KMS-11 (cell line): Measurements from ENCODE around the gene KRT33A.

ENCODE experiments used
- H2AFZ ChIP-seq: fragments of 200-600 bp; sonication (generic); 2 replicates; pipeline ENCODE4 v1.6.1; 2016; ENCODE audit warnings: antibody characterized with exemption, mixed run types, low read depth
- H3K27ac ChIP-seq: fragments of 200-600 bp; sonication (generic); 2 replicates; pipeline ENCODE4 v1.6.1; 2016; ENCODE audit warnings: mild to moderate bottlenecking, mixed run types
- H3K27me3 ChIP-seq: fragments of 200-600 bp; sonication (generic); 2 replicates; pipeline ENCODE4 v1.6.1; 2017; ENCODE audit warnings: mild to moderate bottlenecking, low read depth, mixed run types, moderate library complexity; ENCODE audit not compliant: insufficient read depth
- H3K36me3 ChIP-seq: fragments of 200-600 bp; sonication (generic); 2 replicates; pipeline ENCODE4 v1.6.1; 2017; ENCODE audit warnings: mild to moderate bottlenecking, mixed run types; ENCODE audit not compliant: insufficient read depth
- H3K4me1 ChIP-seq: fragments of 200-600 bp; sonication (generic); 2 replicates; pipeline ENCODE4 v1.6.1; 2016; ENCODE audit warnings: mild to moderate bottlenecking, low read depth, mixed run types; ENCODE audit not compliant: poor library complexity, severe bottlenecking
- H3K4me2 ChIP-seq: fragments of 200-600 bp; sonication (generic); 2 replicates; pipeline ENCODE4 v1.7.0; 2016; ENCODE audit warnings: mild to moderate bottlenecking, mixed run types
- H3K4me3 ChIP-seq: fragments of 200-600 bp; sonication (generic); IDR thresholded peaks from 2 replicates; pipeline ENCODE4 v1.6.1; 2017; ENCODE audit warnings: low read depth, low read length, mixed read lengths; ENCODE audit not compliant: insufficient read depth
- H3K79me2 ChIP-seq: fragments of 200-600 bp; sonication (generic); 2 replicates; pipeline ENCODE4 v1.6.1; 2016; ENCODE audit warnings: low read depth, mixed run types; ENCODE audit not compliant: insufficient read depth
- H3K9ac ChIP-seq: fragments of 200-600 bp; sonication (generic); 2 replicates; pipeline ENCODE4 v1.6.1; 2016; ENCODE audit warnings: mild to moderate bottlenecking, mixed run types
- H4K20me1 ChIP-seq: fragments of 200-600 bp; sonication (generic); 2 replicates; pipeline ENCODE4 v1.6.1; 2016; ENCODE audit warnings: mild to moderate bottlenecking, mixed run types; ENCODE audit not compliant: insufficient read depth
- TF ChIP-seq, protein P1 (sequence below): fragments of 200-600 bp; sonication (generic); conservative IDR thresholded peaks from 2 replicates; pipeline ENCODE4 v1.6.1; 2017; ENCODE audit warnings: low read depth, mild to moderate bottlenecking, antibody characterized with exemption, low read length, moderate library complexity, mixed read lengths

KRT33A gene

DNA sequence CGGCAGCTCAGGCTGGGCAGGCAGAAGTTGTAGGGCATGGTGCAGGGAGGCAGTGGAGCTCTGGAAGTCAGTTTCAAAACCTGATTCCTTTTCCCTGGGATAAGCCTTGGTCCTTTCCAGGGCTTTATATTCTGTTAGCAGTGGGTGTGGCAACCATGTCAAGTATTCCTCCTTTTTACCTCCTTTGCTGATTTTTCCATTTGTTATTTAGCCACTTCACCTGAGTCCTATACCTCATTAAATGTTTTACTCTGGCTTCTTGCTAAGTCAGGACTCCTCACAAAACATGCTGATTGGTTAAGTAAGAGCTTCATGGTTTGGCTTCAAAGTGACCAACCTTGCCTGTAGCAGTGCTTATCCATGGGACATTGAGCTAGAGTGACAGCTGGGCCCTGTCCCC is 19.1 kb upstream of the KRT33A start, which contains the start of gene KRT33B:
KRT33B (minus strand) TSS at position 101 of the 400 bp plus-strand sequence; CDS start at position 38, 63 bp downstream.
- no peak within 1 kb of the TSS for H3K27ac ChIP-seq
- H3K4me3 ChIP-seq, result no peak within 1 kb of the TSS
- TF ChIP-seq, protein P1, sequence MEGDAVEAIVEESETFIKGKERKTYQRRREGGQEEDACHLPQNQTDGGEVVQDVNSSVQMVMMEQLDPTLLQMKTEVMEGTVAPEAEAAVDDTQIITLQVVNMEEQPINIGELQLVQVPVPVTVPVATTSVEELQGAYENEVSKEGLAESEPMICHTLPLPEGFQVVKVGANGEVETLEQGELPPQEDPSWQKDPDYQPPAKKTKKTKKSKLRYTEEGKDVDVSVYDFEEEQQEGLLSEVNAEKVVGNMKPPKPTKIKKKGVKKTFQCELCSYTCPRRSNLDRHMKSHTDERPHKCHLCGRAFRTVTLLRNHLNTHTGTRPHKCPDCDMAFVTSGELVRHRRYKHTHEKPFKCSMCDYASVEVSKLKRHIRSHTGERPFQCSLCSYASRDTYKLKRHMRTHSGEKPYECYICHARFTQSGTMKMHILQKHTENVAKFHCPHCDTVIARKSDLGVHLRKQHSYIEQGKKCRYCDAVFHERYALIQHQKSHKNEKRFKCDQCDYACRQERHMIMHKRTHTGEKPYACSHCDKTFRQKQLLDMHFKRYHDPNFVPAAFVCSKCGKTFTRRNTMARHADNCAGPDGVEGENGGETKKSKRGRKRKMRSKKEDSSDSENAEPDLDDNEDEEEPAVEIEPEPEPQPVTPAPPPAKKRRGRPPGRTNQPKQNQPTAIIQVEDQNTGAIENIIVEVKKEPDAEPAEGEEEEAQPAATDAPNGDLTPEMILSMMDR, result no peak
- no peaks in the 10 kb centered on the region for H4K20me1 ChIP-seq
- H3K9ac ChIP-seq, result no peak within 1 kb of the TSS
- H3K79me2 ChIP-seq, result no peaks in the 10 kb centered on the region
- H2AFZ ChIP-seq, result no peak within 1 kb of the TSS
- no peaks in the 10 kb centered on the region for H3K27me3 ChIP-seq
- no peaks in the 10 kb centered on the region for H3K36me3 ChIP-seq
- no peak within 1 kb of the TSS for H3K4me2 ChIP-seq
- H3K4me1 ChIP-seq, result no peaks in the 10 kb centered on the region

DNA sequence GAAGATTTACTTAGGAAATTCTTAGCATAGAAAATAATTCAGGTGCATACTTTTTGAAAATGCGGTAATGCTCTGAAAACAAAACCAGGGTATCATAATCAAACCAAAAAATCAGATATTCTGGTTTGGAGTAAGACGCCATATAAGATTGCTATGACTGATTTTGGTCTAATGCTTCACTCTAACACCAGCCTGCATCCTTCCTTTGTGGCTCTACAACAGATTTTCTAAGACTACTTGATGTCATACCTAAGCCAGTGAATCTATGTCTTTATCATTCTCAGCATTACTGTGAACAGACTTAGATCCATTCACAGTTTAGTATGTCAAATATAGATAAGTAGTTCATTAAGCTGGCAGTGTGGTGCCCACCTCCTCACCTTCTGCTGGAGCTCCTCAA is 18.4 kb upstream of the KRT33A start:
- no peak overlapping the region for H3K4me2 ChIP-seq
- no peak overlapping the region for H3K9ac ChIP-seq
- H3K36me3 ChIP-seq, result no peaks in the 10 kb centered on the region
- TF ChIP-seq, protein P1, result no peak
- no peak overlapping the region for H2AFZ ChIP-seq
- no peaks in the 10 kb centered on the region for H4K20me1 ChIP-seq
- no peaks in the 10 kb centered on the region for H3K79me2 ChIP-seq
- H3K4me1 ChIP-seq, result no peaks in the 10 kb centered on the region
- no peak overlapping the region for H3K4me3 ChIP-seq
- H3K27me3 ChIP-seq, result no peaks in the 10 kb centered on the region
- H3K27ac ChIP-seq, result no peak overlapping the region

DNA sequence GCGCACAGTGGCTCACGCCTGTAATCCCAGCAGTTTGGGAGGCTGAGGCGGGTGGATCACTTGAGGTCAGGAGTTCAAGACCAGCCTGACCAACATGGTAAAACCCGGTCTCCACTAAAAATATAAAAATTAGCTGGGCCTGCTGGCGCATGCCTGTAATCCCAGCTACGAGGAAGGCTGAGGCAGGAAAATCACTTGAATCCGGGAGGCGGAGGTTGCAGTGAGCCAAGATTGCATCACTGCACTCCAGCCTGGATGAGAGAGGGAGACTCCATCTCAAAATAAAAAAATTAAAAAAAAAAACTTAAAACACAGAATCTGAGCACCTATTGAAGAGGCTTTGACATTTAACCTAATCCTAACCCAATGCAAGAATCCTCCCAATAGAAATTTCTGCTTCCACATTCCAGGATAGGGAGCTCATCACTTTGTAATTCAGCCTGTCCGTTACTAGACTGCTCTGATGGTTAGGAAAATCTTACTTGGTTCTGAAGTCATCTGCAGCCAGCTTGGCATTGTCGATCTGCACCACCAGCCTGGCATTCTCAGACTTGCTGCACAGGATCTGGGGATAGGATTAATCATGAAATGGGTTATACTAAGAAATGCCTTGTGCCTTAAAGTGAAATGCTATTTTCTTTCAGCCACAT is 16.9 kb upstream of the KRT33A start:
- Histone ChIP-seq H3K27ac (no peak overlapping the region), H3K27me3 (no peaks in the 10 kb centered on the region), H3K36me3 (no peaks in the 10 kb centered on the region), H2AFZ (no peak overlapping the region), H3K4me2 (no peak overlapping the region), H3K79me2 (no peaks in the 10 kb centered on the region), H3K9ac (no peak overlapping the region), H4K20me1 (no peaks in the 10 kb centered on the region), H3K4me1 (no peaks in the 10 kb centered on the region), H3K4me3 (no peak overlapping the region)
- TF ChIP-seq, protein P1, result no peak

DNA sequence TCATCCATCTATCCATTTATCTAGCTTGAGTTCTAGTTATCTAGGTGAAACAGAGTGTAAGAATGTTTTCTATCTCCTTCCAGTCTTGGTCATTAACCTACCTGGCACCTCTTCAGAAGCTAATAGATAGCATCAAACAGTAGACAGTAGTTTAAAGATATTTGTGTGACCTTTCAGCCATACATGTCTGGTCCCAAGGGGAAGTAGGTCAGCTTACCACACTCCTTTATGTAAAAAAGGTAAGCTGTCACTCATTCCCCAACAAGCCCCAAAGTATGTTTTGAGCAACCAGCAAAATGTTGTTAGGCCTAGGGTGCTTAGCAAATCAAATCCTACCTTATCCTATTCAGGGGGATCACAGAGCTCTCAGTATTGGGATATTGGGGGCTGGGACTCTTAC is 15.4 kb upstream of the KRT33A start:
- no peak overlapping the region for H3K27ac ChIP-seq
- H3K4me1 ChIP-seq, result no peaks in the 10 kb centered on the region
- H3K4me3 ChIP-seq, result no peak overlapping the region
- no peak overlapping the region for H3K9ac ChIP-seq
- H3K79me2 ChIP-seq, result no peaks in the 10 kb centered on the region
- no peaks in the 10 kb centered on the region for H3K27me3 ChIP-seq
- H3K36me3 ChIP-seq, result no peaks in the 10 kb centered on the region
- H2AFZ ChIP-seq, result no peak overlapping the region
- TF ChIP-seq, protein P1, result no peak
- no peaks in the 10 kb centered on the region for H4K20me1 ChIP-seq
- H3K4me2 ChIP-seq, result no peak overlapping the region
